ENCODE data around the gene DAG1.

The DAG1 gene

DNA sequence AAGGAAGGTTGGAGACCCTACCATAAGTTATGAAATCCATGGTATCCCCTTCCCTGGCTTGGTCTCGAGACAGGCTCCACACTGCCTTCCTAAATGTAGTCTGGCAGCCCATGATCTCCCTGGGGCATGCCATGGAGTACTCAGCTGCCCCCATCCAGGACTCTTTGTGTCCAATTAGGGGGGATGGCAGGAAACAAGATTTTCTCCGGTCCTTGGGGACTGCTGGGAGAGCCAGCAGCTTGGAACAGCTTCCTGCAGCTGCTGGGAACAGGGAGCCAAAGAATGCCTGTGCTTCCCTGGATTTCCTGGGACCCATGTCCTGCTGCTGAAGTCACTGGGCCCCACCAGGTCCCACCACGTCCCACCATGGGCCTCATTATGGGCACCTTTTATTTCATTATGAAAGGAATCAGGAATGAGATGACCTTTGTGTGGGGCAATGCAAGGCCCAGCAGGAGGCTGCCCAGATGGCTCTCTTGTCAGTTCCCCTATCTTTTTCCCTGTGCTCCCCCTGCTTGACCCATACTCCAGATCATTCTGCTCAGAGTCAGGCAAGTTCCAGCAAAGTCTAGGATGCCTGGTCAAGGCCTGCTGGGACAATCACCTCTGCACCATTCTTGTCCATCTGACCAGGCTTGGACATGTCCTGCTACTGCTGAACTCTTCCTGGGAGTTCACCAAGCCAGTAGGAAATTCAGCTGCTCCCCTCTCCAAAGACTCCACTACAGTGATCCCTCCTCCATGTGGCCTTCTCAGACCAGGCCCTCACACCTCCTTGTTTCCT is 15.0 kb upstream of the DAG1 start:
- no peak for DNase-seq (ENCODE audit: low read depth, low spot score)
- Histone ChIP-seq H3K27me3 (ENCODE audit: control insufficient read depth, insufficient read depth, low read length) (no peaks in the 10 kb centered on the region), H3K36me3 (ENCODE audit: control insufficient read depth, insufficient read depth, low read length) (no peaks in the 10 kb centered on the region), H3K9me3 (ENCODE audit: control insufficient read depth, insufficient read depth, low read length) (no peaks in the 10 kb centered on the region), H3K4me1 (ENCODE audit: control insufficient read depth, insufficient read depth, low read length) (peaks cover 16% of the 10 kb centered on the region), H3K27ac (ENCODE audit: low read length) (no peak overlapping the region), H3K4me3 (ENCODE audit: low read length) (no peak overlapping the region)
- WGBS (ENCODE audit: insufficient coverage, insufficient read length): no CpG with 5 or more reads among the region's 3 CpGs

DNA sequence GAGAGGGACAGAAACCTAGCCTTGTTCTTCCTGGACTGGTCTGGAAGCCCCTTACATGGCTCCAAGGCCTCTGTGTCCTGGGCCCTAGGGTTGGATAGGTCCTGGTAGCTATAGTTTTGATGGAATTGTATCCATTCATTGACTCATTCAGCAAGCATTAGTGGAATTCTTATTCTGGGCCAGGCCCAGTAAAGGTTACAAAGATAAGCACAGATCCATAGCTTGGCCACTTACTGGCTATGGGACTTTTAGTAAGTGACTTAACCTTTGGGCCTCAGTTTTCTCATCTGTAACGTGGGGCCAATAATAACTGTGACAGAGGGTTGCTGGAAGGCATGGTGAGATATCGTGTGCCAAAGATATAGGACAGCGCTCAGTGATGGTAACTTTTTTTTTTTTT is 13.6 kb upstream of the DAG1 start:
- H3K27ac ChIP-seq (ENCODE audit: low read length): no peak overlapping the region
- H3K27me3 ChIP-seq (ENCODE audit: control insufficient read depth, insufficient read depth, low read length): no peaks in the 10 kb centered on the region
- no CpG with 5 or more reads among the region's 3 CpGs for WGBS (ENCODE audit: insufficient coverage, insufficient read length)
- no peak overlapping the region for H3K4me3 ChIP-seq (ENCODE audit: low read length)
- H3K36me3 ChIP-seq (ENCODE audit: control insufficient read depth, insufficient read depth, low read length): no peaks in the 10 kb centered on the region
- H3K4me1 ChIP-seq (ENCODE audit: control insufficient read depth, insufficient read depth, low read length): peaks cover 23% of the 10 kb centered on the region
- no peak for DNase-seq (ENCODE audit: low read depth, low spot score)
- H3K9me3 ChIP-seq (ENCODE audit: control insufficient read depth, insufficient read depth, low read length): no peaks in the 10 kb centered on the region

DNA sequence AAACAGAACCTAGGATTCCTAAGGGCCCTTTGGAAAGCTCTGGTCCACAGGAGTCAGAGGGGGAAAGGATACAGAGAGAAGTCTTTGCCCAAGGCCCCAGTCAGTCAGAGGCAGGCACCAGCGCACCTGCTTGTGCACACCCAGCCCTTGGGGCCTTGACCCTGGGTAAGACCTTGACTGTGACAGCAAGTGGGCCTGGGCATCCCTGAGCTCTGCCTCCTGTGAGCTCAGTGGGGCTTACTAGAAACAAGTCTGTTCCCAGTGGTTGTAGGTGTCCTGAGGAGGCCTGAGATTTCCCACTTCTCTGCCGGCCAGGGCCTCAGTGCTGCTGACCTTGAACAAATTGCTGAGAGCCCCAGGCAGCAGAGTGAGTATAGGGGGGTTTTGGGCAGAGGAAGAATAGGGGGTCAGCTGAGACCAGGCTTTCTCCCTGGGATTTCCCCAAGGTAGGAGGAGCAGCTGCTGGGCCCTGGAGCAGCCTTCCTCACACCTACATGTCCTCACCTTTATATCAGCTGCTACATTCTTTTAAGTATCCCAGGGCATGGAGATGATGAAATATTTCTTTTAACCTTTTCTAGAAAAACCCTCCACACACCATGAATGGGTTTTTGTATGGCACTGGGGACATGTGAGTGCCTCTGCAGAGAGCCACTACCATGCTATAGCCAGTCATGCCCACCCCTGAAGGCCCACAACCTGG is 9.7 kb upstream of the DAG1 start:
- Histone ChIP-seq H3K36me3 (ENCODE audit: control insufficient read depth, insufficient read depth, low read length) (no peaks in the 10 kb centered on the region), H3K9me3 (ENCODE audit: control insufficient read depth, insufficient read depth, low read length) (no peaks in the 10 kb centered on the region), H3K27ac (ENCODE audit: low read length) (no peak overlapping the region), H3K4me3 (ENCODE audit: low read length) (no peak overlapping the region), H3K4me1 (ENCODE audit: control insufficient read depth, insufficient read depth, low read length) (peaks cover 20% of the 10 kb centered on the region), H3K27me3 (ENCODE audit: control insufficient read depth, insufficient read depth, low read length) (no peaks in the 10 kb centered on the region)
- WGBS (ENCODE audit: insufficient coverage, insufficient read length): no CpG with 5 or more reads among the region's 2 CpGs
- DNase-seq (ENCODE audit: low read depth, low spot score): no peak

DNA sequence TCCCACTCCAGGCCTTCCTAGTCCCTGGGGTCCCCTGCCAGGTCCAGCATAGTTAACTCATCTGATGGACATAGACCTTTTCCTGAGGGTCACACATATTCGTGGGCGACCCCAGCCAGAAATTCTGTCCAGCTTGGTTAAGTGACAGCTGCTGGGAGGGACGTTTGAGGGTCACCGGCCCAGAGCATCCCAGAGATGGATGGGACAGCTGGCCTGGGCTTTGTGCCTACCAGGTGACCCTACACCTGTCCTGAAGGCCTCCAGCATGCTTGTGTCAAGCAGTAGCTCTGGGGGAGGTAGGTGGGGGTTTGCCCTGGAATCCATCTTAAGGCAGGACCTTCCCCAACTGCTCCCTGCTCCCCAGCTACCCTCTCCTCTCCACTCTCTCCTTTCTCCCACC is 9.1 kb upstream of the DAG1 start:
- DNase-seq (ENCODE audit: low read depth, low spot score): no peak
- H3K4me3 ChIP-seq (ENCODE audit: low read length): no peak overlapping the region
- no peak overlapping the region for H3K27ac ChIP-seq (ENCODE audit: low read length)
- H3K4me1 ChIP-seq (ENCODE audit: control insufficient read depth, insufficient read depth, low read length): peaks cover 20% of the 10 kb centered on the region
- WGBS (ENCODE audit: insufficient coverage, insufficient read length): no CpG with 5 or more reads among the region's 4 CpGs
- H3K9me3 ChIP-seq (ENCODE audit: control insufficient read depth, insufficient read depth, low read length): no peaks in the 10 kb centered on the region
- no peaks in the 10 kb centered on the region for H3K36me3 ChIP-seq (ENCODE audit: control insufficient read depth, insufficient read depth, low read length)
- no peaks in the 10 kb centered on the region for H3K27me3 ChIP-seq (ENCODE audit: control insufficient read depth, insufficient read depth, low read length)

DNA sequence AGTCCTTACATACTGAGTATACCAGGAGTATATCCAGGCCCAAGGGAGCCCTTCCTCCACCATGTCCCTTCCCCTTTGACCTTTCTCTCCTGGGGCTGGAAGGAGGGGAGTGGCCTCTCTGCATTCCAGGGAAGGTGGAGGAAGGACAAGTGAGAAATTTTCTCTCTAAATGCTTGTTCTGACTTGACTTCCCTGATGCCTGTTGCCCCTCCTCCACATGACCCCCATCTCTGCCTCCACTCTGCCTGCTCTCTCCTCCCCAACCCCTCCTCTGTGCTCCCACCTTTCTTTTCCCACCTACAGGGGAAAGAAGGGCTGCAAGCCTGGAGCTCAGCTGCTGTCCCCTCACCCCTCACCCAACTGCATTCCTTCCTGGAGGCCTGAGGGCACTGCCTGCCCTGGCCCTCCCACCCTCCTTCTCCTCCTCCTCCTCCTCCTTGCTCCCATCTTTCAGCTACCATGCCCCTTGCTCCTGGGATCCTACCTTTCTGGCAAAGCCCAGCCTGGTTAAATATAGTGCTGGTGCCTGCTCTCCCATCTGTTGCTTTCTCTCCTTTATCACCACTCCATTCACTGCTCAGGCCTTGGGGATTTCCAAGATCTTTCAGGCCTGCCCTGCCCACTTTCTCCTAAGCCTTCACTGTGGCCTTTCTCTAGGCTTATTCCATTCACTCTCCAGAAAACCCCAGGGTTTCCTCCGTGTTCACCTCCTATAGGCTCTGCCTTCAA is 8.5 kb upstream of the DAG1 start:
- Histone ChIP-seq H3K36me3 (ENCODE audit: control insufficient read depth, insufficient read depth, low read length) (no peaks in the 10 kb centered on the region), H3K4me3 (ENCODE audit: low read length) (no peak overlapping the region), H3K4me1 (ENCODE audit: control insufficient read depth, insufficient read depth, low read length) (peaks cover 20% of the 10 kb centered on the region), H3K27ac (ENCODE audit: low read length) (no peak overlapping the region), H3K9me3 (ENCODE audit: control insufficient read depth, insufficient read depth, low read length) (no peaks in the 10 kb centered on the region), H3K27me3 (ENCODE audit: control insufficient read depth, insufficient read depth, low read length) (no peaks in the 10 kb centered on the region)
- DNase-seq (ENCODE audit: low read depth, low spot score): no peak
- no CpG with 5 or more reads among the region's 1 CpG for WGBS (ENCODE audit: insufficient coverage, insufficient read length)

DNA sequence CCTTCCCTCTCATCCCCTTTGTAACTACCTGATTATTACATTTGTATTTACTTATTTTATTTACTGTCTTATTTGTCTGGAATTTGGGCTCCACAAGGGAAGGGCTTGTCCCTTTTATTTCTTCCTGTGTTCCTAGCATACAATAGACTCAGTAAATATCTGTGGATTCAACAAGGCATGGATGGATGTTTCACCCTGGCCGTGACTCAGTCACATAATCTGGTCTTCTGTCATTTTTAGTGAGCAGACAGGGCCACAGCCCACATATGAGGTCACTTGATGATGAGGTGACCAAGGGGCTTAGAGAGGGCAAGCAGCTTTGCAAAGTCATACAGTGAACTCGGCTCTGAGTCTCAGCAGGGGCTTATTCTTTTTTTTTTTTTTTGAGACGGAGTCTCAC is 7.8 kb upstream of the DAG1 start:
- no peaks in the 10 kb centered on the region for H3K36me3 ChIP-seq (ENCODE audit: control insufficient read depth, insufficient read depth, low read length)
- no peaks in the 10 kb centered on the region for H3K27me3 ChIP-seq (ENCODE audit: control insufficient read depth, insufficient read depth, low read length)
- no CpG with 5 or more reads among the region's 3 CpGs for WGBS (ENCODE audit: insufficient coverage, insufficient read length)
- no peak for DNase-seq (ENCODE audit: low read depth, low spot score)
- H3K4me3 ChIP-seq (ENCODE audit: low read length): no peak overlapping the region
- no peak overlapping the region for H3K27ac ChIP-seq (ENCODE audit: low read length)
- no peaks in the 10 kb centered on the region for H3K9me3 ChIP-seq (ENCODE audit: control insufficient read depth, insufficient read depth, low read length)
- H3K4me1 ChIP-seq (ENCODE audit: control insufficient read depth, insufficient read depth, low read length): peaks cover 20% of the 10 kb centered on the region

DNA sequence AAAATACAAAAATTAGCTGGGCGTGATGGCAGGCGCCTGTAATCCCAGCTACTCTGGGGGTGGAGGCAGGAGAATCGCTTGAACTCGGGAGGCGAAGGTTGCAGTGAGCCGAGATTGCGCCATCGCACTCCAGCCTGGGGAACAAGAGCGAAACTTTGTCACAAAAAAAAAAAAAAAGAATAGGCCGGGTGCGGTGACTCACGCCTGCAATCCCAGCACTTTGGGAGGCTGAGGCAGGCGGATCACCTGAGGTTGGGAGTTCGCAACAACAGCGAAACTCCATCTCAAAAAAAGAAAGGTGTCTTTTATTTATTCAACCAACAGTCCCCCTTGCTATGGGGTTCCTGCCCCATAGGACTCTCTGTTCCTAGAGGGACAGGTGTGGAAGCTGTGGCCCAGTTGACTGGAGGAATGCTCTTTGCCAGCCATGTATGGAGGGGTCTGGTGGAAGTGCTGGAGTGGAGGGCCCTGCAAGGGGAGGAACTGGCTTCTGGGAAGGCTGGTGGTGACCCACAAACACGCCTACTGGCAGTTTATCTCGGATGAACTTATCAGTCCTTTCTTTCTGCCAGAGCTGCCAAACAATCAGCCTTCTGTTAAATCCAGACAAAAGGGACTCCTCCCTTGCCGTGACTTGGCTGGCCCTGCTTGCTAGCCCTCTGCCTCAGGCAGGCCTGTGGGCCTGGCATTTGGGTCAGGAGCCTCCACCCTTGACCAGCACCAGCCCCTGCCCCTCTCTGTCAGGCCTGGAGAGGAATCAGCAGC is 4.6 kb upstream of the DAG1 start:
- no peaks in the 10 kb centered on the region for H3K27me3 ChIP-seq (ENCODE audit: control insufficient read depth, insufficient read depth, low read length)
- H3K27ac ChIP-seq (ENCODE audit: low read length): no peak overlapping the region
- no CpG with 5 or more reads among the region's 18 CpGs for WGBS (ENCODE audit: insufficient coverage, insufficient read length)
- H3K36me3 ChIP-seq (ENCODE audit: control insufficient read depth, insufficient read depth, low read length): no peaks in the 10 kb centered on the region
- H3K9me3 ChIP-seq (ENCODE audit: control insufficient read depth, insufficient read depth, low read length): no peaks in the 10 kb centered on the region
- H3K4me1 ChIP-seq (ENCODE audit: control insufficient read depth, insufficient read depth, low read length): peaks cover 6% of the 10 kb centered on the region
- no peak overlapping the region for H3K4me3 ChIP-seq (ENCODE audit: low read length)
- DNase-seq (ENCODE audit: low read depth, low spot score): no peak

DNA sequence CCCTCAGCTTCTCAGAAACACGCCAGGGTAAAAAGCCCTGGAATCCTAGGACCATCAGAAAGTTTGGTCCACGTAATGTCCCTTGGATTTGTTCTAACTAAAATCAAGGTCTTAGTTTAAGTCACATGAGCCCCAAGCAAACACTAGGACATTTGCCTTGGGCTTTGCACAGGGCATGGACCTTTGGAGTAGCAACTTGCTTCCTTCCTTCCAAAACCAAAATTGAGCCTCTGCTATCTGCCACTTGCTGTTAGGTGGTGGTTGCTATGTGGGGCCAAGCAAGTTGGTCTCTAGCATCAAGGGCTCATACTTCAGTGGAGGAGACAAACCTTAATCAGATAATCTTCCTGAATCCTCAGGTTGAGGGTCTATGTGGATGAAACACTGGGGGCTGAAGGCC is 4.0 kb upstream of the DAG1 start:
- Histone ChIP-seq H3K27ac (ENCODE audit: low read length) (no peak overlapping the region), H3K27me3 (ENCODE audit: control insufficient read depth, insufficient read depth, low read length) (no peaks in the 10 kb centered on the region)

DNA sequence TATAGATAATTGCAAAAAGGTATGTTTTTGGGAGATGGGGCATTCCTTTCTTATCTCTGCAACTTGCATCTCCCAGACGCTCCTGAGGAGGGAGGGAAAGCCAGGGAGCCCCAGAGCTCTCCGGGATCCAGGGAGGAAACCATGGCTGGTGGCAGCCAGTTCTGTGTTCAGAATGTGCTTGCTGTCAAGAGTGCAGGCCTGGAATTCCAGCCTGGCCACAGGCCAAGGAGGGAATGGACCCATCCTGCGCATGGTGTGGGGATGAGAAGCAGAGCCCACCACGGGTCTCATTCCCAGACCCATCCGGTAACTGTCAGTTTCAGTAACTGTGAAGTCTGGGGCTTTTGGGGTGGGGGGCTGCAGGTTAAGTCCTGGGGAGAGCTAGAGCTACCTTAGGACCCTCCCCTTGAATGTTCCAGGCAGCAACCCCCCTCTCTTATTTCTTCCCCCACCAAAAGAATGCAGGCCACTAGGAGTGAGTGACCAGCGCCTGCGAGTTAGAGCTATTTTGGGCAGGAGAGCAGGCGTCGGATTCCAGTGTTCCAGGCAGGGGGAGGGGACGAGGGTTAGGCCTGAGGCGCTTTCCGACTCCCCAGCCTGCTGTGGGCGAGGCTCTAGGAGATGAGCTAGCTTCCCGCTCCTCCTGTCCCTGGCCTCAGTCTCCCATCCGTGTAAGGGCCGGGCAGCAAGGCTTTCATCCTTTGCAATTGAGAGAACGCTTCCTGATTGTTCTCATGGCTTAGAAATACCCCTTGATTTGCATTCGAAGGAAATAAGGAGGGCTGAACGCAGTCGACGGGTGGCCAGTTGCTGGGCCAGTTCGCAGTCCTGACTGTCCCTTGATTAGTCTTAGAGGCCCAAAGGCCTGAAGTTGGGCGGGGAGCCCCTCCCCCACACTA is 781 bp upstream of the DAG1 start:
- no peaks in the 10 kb centered on the region for H3K9me3 ChIP-seq (ENCODE audit: control insufficient read depth, insufficient read depth, low read length)
- no CpG with 5 or more reads among the region's 23 CpGs for WGBS (ENCODE audit: insufficient coverage, insufficient read length)
- H3K27ac ChIP-seq (ENCODE audit: low read length): peak overlapping the region; percentile 36
- H3K27me3 ChIP-seq (ENCODE audit: control insufficient read depth, insufficient read depth, low read length): no peaks in the 10 kb centered on the region
- peaks cover 6% of the 10 kb centered on the region for H3K4me1 ChIP-seq (ENCODE audit: control insufficient read depth, insufficient read depth, low read length)
- no peaks in the 10 kb centered on the region for H3K36me3 ChIP-seq (ENCODE audit: control insufficient read depth, insufficient read depth, low read length)
- peak overlapping the region; percentile 8; the same call in 1 of the 2 replicates for H3K4me3 ChIP-seq (ENCODE audit: low read length)
- DNase-seq (ENCODE audit: low read depth, low spot score): no peak

More for the DNA sequence above, 4.0 kb upstream of the DAG1 start:
- Histone ChIP-seq H3K4me3 (ENCODE audit: low read length) (no peak overlapping the region), H3K4me1 (ENCODE audit: control insufficient read depth, insufficient read depth, low read length) (peaks cover 4% of the 10 kb centered on the region), H3K9me3 (ENCODE audit: control insufficient read depth, insufficient read depth, low read length) (no peaks in the 10 kb centered on the region), H3K36me3 (ENCODE audit: control insufficient read depth, insufficient read depth, low read length) (no peaks in the 10 kb centered on the region)
- DNase-seq (ENCODE audit: low read depth, low spot score): no peak
- WGBS (ENCODE audit: insufficient coverage, insufficient read length): no CpG with 5 or more reads among the region's 2 CpGs
